ENCODE measurements around the gene STAP1.
A peak's percentile ranks its signal among the peaks of the same experiment; 100 is the strongest.

STAP1 gene

DNA sequence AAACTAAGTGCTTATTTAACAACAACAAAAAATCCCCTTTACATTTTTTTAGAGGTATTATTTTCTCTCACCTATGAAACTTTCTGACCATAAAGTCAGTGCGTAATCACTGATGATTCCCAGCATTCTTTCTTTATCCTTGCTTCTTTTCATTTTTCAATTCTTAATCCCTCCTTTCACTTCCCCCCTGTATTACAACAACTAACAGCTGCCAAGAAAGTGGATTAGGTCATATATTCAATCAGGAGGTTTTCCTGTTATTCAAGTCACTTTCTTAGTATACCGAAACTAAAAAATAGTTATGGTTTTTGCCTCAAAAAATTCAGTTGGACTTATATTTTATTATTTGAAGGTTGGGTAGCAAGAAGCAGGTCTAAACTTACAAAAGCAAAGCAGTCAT is 2.1 kb upstream of the STAP1 start:
- no peak for DNase-seq

DNA sequence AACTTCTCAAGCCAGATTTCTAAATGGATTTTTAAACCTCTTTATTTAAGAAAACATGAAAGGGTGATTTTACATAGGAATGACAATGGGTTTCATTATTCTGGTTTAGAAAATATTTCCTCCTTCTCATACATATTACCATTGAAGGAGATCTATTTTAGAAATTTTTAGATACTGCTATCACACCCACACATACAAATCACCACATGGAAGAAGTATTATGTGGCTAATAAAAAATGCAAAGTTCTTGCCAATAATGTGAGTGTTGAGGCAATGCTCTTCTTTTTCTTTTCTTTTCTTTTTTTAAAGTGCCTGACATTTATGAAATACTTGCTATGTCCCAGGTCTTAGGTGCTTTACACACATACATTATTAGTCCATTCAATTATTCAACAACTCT is 6.8 kb downstream of the STAP1 start:
- DNase-seq, result no peak

DNA sequence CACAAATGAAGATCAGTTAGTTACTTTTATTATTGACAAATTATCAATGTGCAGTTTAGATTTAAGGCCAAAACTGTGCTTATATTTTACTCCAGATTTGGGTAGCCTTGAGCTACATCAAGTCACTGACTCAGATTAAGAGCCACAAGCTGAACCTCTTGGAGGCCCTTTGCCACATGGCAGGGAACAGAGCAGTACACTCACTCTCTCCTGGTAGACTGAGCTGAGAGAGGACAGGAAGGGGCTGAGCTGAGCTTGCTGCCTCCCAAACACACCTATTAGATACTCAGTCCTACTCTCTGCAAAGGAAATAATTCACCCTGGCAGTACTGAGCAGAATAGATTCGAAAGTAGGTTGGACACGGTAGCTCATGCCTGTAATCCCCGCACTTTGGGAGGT is 7.8 kb downstream of the STAP1 start:
- no peak for DNase-seq

- no peak for DNase-seq
Measured at GRCh38 chr4:67568820-67569219, 10.3 kb downstream of the STAP1 start.

DNA sequence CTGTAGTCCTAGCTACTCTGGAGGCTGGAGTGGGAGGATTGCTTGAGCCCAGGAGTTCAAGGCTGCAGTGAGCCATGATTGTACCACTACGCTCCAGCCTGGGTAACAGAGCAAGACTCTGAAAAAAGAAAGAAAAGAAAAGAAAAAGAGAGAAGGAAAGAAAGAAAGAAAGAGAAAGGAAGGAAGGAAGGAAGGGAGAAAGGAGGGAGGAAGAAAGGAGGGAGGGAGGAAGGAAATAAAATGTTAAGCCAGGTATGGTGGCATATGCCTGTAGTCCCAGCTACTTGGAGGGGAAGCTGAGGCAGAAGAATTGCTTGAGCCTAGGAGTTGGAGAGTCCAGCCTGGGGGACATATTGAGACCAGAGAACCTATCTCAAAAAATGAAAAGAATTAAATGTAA is 12.0 kb downstream of the STAP1 start:
- DNase-seq, result no peak

GRCh38 chr4:67571975-67572374 is 13.4 kb downstream of the STAP1 start:
- DNase-seq, result no peak

DNA sequence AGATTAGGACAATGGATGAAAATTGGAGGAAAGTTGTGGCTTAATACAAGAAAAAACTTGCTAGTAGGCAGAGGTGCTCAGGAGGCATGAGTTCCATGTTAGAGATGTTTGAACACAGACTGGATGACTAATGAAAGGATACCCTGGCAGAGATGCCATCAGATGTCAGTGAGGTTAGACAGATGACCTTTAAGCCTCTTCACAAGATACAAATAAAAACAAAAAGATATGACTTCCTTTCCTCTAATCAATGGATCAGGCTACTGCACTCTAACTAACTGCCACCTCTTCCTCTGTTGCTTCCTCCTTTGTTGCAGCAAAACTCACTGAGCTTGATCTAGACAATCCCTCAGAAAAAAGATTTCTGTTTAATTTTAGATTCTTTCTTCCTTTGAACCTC is 14.7 kb downstream of the STAP1 start:
- DNase-seq, result no peak

DNA sequence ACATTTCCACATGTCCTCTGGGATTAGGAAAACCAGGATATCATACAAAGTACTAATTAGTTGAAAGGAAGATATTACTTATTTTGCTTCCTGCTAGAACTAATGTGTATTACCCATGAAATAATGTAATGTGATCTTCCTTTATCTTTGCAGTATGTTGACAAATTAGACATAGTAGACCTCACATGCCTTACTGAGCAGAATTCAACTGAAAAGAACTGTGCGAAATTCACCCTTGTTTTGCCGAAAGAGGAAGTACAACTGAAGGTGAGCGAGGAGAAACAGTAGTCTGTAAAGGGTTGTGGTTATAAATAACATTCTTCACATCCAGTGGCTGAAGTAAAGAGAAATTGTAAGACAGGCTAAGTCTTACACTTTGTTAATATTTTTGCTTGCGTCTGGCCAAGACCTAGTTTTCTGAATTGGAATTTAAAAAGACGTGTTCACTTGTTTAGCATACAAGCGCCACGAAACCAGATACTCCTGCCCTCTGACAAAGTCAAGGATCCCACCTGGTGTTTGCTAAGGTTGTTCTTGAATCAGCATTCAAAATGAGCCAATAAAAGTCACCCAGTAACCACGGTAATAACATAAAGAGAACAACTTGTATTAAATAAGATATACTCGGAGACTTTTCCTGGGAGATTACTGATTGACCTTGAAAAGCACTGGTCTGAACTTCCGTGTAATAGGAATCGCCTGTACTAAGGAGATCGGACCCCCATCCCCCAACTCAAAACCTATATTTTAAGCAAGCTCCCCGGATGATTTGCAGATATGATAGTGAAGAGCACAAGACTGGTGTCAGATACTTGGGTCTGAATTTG is 16.9 kb downstream of the STAP1 start:
- peak; percentile 3 to 23 for DNase-seq

- DNase-seq, result no peak
Measured at GRCh38 chr4:67576059-67576466, 17.5 kb downstream of the STAP1 start.

- no peak for DNase-seq
Measured at GRCh38 chr4:67576538-67576937, 18.0 kb downstream of the STAP1 start.

DNA sequence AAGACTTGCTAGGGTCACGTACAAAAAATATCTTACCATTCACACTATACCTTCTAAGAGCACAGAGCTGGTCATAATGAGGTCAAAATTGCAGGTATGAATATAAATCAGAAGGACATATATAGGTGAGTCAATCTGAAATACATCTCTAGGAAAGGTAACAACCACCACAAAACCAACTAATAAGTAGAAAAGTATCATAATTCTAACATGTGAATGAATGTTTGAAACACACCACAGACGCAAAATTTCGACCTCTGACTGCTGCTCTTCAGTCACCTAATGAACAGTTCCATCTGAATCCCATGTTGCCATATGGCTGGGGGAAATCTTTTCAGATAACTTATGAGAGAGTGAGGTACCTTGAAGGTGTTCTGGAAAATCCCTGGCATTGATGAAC is 22.1 kb downstream of the STAP1 start:
- no peak for DNase-seq

DNA sequence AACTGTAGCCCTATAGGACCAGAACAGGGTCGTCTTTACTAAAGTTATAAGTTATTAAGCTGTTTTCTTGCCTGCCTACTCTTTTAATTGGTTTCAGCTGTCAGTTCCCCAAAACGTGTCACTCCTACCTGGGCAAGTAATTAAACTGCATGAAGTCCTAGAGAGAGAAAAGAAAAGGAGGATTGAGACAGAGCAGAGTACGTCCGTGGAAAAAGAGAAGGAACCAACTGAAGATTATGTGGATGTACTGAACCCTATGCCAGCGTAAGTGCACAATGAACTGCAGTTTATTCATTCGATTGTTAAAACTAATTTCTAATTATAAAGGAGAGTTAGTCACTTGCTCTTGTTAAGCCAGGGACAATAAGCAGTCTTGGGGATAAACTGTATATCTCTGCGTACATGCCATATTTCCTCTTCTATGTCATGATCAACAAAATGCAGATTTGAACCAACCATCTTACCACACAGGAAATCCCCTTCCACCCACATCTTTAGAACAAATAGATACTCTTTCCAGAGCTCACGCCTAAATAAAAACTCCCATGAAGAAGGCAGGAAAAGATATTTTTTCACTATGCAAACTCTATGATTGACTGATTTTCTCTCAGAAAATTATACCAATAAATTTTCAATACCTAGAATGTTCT is 22.8 kb downstream of the STAP1 start:
- DNase-seq, result no peak

DNA sequence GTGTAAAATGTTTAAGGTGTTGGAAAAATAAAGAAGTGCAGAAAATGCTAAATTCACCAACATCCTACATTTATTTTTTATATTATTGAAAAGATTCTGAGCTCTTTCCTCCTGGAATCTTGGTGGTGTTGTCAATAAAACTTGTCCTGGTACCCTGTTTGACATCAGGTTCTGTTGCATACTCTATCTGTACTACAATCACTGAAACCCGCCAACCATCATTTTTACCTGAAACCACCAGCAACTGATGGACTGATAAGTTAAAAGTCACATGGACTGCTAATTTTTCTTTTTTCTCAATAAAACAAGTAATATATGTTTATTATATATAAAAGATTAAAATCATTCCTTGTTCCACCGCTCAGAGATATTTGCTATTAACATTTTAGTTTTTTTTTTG is 23.4 kb downstream of the STAP1 start:
- no peak for DNase-seq

DNA sequence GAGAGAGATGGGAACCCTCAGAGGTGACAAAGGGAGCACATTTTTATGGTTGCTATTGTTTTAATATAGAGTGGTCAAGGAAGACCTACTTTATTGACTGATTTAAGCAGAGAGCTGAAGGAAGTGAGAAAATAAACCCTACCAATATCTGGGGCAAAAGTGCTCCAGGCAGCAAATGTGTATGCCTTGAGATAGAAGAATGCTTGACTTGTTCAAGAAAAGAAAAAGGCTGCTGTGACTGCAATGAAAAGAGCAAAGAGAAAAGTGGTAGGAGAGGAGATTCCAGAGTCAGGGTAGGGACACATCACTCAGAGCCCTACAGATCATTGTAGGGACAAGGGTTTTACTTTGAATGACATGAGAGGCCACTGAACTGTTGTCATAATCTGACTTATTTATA is 26.0 kb downstream of the STAP1 start:
- no peak for DNase-seq

DNA sequence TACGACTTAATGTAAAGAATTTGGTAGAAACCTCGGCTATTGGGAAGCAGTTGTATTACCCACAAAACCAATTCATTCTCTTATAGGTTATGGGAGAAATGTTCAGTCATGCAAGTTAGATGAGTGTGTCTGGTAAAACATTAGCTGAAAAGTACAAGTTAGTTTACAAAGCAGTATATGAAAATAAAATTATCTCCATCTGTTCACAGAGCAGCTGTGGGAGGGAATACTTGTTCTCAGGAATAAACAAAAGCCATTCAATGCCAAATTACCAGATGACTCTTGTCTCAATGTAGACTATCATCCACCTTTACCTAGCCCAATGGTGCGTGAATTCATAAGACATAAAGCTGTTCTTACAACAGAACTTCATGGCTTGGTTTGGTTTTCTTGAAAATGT is 28.6 kb downstream of the STAP1 start:
- DNase-seq, result no peak

DNA sequence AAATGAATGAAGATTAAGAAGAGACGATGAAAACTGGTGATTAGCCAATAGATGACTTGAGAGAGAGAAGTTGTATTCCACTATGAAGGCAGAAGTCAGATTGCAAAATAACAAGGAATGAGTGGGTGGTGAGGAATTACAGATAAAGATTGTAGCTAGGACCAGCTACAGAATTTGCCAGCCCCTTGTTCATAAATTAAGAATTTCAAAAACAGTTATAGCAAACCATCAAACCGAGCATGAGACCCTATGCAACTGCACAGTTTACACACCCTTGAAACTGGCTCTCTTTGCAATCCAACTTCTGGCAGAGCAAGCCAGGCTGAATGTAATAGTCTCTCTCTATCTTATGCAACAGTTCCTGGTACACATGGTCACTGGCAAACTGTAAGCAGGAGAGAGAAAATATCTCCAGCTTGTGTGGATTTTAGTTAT is 35.2 kb downstream of the STAP1 start:
- DNase-seq, result no peak

- DNase-seq, result no peak
Measured at GRCh38 chr4:67603310-67604028, 44.9 kb downstream of the STAP1 start.

- DNase-seq, result peak in 1 of 2 experiments; percentile 7
Measured at GRCh38 chr4:67604029-67604381, 45.5 kb downstream of the STAP1 start.

DNA sequence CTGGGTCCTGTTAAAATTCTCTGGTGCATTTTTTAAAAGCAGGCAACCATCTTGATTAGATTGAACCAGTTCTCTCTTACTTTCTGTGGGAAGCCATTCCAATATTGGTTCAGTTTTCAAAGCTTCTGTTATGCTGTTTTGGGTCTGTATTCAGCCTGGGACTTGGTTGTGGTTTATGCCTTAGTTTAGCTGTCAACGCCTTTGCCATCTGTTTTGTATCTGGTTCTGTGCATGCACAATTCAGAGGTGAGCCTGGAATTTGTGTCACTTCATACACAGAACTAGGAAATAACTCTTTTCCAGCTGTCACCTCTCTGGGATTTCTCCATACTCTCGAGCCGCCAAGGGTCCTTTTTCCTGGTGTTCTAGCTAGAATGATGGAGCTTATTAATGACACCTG is 46.2 kb downstream of the STAP1 start:
- DNase-seq, result no peak

DNA sequence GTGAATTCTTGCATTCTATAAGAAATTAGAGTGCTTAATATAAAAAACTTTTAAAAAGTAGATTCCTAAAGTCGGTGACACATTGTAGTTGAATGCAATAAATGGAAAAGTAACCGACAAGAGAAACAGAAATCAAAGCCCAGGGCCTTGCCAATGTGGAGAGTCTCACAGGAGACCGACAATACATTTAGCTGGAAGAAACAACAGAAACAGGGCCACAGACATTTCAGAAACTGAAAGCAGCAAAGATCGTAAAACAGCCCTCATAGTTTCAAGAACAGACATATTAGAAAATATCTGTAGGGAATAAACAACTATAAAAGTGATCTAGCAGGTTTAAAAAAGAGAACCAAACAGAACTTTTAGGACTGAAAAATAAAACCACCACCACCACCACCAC is 49.5 kb downstream of the STAP1 start:
- no peak for DNase-seq

DNA sequence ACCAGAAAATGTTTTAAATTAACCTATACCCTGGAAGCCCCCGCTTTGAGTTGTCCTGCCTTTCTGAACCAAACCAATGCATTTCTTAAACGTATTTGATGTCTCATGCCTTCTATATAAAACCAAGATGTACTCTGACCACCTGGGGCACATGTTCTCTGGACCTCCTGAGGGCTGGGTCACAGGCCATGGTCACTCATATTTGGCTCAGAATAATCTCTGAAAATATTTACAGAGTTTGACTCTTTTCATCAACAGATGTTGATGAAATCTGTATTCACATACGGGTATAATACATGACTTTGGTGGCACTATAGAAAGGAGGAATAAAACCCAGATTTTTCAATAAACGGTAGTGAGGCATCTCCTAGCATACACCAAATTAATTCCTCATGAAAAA is 55.7 kb downstream of the STAP1 start:
- no peak for DNase-seq

- DNase-seq, result no peak
Measured at GRCh38 chr4:67615119-67615518, 56.6 kb downstream of the STAP1 start.

GRCh38 chr4:67616478-67616877 is 58.0 kb downstream of the STAP1 start:
- DNase-seq, result no peak

DNA sequence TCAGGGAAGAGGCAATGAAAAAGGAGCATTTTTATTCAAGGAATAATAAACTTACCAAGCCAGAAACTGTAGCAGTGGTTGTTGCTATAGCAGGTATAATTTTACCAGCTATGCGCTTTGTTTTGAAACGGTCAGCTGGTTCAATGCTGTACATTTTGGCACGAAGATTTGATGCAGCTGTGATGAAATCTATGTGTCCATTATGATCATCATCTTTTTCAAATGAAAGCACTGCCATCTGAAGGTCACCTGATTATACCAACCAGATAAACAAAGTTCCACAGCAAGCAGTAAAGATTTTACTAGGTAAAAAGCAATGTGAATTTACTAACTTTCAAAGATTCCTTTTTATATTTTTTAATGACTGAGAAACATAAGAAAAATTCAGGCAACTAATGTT is 66.4 kb downstream of the STAP1 start:
- no peak for DNase-seq
